GM23248 (cell line): ENCODE data around the gene RELN. TPM values are rescaled to one million over a fixed set of nuclear protein-coding genes. Genes with fewer than 3 reads are reported as not detected.

Experiments used
- DNase-seq: peaks from one replicate; pipeline ENCODE4 v3.0.0-alpha.2; 2015
- H2AFZ ChIP-seq: fragments of 200-600 bp; sonication (generic); 2 replicates; pipeline ENCODE4 v1.6.1; 2016; ENCODE audit warnings: antibody characterized with exemption
- H3F3A ChIP-seq: fragments of 200-600 bp; sonication (generic); 2 replicates; pipeline ENCODE4 v1.6.1; 2016; ENCODE audit warnings: mild to moderate bottlenecking, antibody characterized with exemption, mixed run types; ENCODE audit not compliant: insufficient read depth
- H3K27ac ChIP-seq: fragments of 200-600 bp; sonication (generic); 2 replicates; pipeline ENCODE4 v1.5.1; 2016; ENCODE audit warnings: mild to moderate bottlenecking
- H3K27me3 ChIP-seq: fragments of 200-600 bp; sonication (generic); replicated peaks from 2 replicates; pipeline ENCODE4 v1.6.1; 2016; ENCODE audit warnings: mild to moderate bottlenecking; ENCODE audit not compliant: insufficient read depth
- H3K36me3 ChIP-seq: fragments of 200-600 bp; sonication (generic); 2 replicates; pipeline ENCODE4 v1.6.1; 2016; ENCODE audit warnings: low read depth, mild to moderate bottlenecking
- H3K4me1 ChIP-seq: fragments of 200-600 bp; sonication (generic); 2 replicates; pipeline ENCODE4 v1.6.1; 2016; ENCODE audit warnings: mild to moderate bottlenecking; ENCODE audit not compliant: insufficient read depth
- H3K4me2 ChIP-seq: fragments of 200-600 bp; sonication (generic); one replicate; pipeline ENCODE4 v1.6.1; 2016; ENCODE audit warnings: mild to moderate bottlenecking; ENCODE audit not compliant: unreplicated experiment
- H3K4me3 ChIP-seq: fragments of 200-600 bp; sonication (generic); 2 replicates; pipeline ENCODE4 v1.5.1; 2016; ENCODE audit warnings: mild to moderate bottlenecking
- H3K79me2 ChIP-seq: fragments of 200-600 bp; sonication (generic); 2 replicates; pipeline ENCODE4 v1.6.1; 2016; ENCODE audit warnings: mild to moderate bottlenecking; ENCODE audit not compliant: insufficient read depth
- H3K9ac ChIP-seq: fragments of 200-600 bp; sonication (generic); 2 replicates; pipeline ENCODE4 v1.6.1; 2016; ENCODE audit warnings: mild to moderate bottlenecking
- H3K9me2 ChIP-seq: fragments of 200-600 bp; sonication (generic); 2 replicates; pipeline ENCODE4 v1.6.1; 2016; ENCODE audit warnings: mixed run types, mild to moderate bottlenecking, moderate library complexity; ENCODE audit not compliant: insufficient read depth
- H3K9me3 ChIP-seq: fragments of 200-600 bp; sonication (generic); one replicate; pipeline ENCODE4 v1.6.1; 2017; ENCODE audit warnings: low read depth
- H4K20me1 ChIP-seq: fragments of 200-600 bp; sonication (generic); 2 replicates; pipeline ENCODE4 v1.6.0; 2016; ENCODE audit not compliant: insufficient read depth
- EZH2 ChIP-seq: fragments of 200-600 bp; sonication (generic); IDR thresholded peaks from 2 replicates; pipeline ENCODE4 v1.6.1; 2018; ENCODE audit warnings: antibody characterized with exemption, mild to moderate bottlenecking; ENCODE audit not compliant: insufficient read depth, poor library complexity, severe bottlenecking
- EZH2phosphoT487 ChIP-seq: fragments of 200-600 bp; sonication (generic); IDR thresholded peaks from 2 replicates; pipeline ENCODE4 v1.6.1; 2018; ENCODE audit warnings: antibody characterized with exemption, moderate library complexity, mild to moderate bottlenecking, low read depth; ENCODE audit not compliant: insufficient read depth
- WGBS, 2 experiments: methylation state at CpG; one replicate each; pipeline ENCODE4 v1.1.6; 2015 to 2017; ENCODE audit warnings: low lambda C conversion rate in 2 of 2, low coverage in 1 of 2; ENCODE audit errors: missing lambda C conversion rate in 2 of 2; 5-methylcytosine and 5-hydroxymethylcytosine counted together
- in situ Hi-C: fragments of 300-500 bp; cut with MboI; formaldehyde crosslinking; loops from 2 replicates; pipeline ENCODE4 v1.15.0; 2020
- polyA plus RNA-seq: library from polyadenylated mRNA; unstranded; fragments of >200 nt; fragmentation: Nextera tagmentation; extraction: Ambion mirVana; gene quantifications from 2 replicates; pipeline ENCODE4 v1.2.1, GENCODE V29; 2016
- total RNA-seq: library from RNA; depleted of rRNA; stranded (reverse); fragments of >200 nt; shearing (Covaris generic); gene quantifications from 2 replicates; pipeline ENCODE4 v1.2.3, GENCODE V29; 2014

The RELN gene
- total and polyA plus RNA-seq, 2 experiments from 2014 or later, result 0.76 to 0.97 TPM

DNA sequence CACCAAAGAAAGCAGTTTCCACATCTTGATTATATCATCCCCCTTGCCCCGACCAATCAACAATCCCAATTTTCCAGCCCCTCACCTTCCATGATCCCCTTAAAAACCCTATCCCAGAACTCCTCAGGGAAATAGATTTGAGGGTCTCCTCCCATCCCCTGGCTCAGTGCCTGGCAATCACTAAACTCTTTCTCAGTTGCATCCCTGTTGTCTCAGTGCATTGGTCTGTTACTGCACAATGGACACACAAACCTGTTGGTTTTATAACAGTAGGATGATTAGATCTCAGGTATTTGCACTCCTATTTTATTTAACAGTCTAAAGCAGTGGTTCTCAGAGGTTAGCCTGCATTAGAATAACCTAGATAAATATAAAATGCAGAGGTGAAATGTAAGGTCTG lies 45.2 kb upstream of the RELN start:
- in situ Hi-C loops, result no loop called here
- no peaks in the 10 kb centered on the region for H3K27me3 ChIP-seq

DNA sequence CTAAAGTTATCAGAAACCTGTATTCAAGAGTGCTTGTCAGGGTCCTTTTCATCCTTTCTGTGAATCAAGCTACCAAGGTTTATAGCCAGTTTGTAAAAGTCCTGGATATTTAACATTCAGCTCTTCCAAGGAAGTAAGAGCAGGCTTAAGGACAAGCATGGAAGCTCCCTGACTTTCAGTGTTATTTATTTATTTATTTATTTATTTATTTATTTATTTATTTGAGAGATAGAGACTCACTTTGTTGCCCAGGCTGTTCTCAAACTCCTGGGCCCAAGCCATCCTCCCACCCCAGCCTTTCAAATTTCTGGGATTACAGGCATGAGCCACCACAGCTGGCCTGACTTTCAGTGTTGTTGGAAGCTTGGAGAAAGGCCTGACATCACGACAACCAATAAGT lies 44.4 kb upstream of the RELN start:
- no peak overlapping the region for H3K4me2 ChIP-seq
- no peak overlapping the region for H3K9ac ChIP-seq
- no peaks in the 10 kb centered on the region for H3K9me3 ChIP-seq
- no peaks in the 10 kb centered on the region for H3K79me2 ChIP-seq
- H3F3A ChIP-seq, result no peaks in the 10 kb centered on the region
- H3K4me3 ChIP-seq, result no peak overlapping the region
- H3K27ac ChIP-seq, result no peak overlapping the region
- H3K9me2 ChIP-seq, result no peaks in the 10 kb centered on the region
- no peak overlapping the region for H2AFZ ChIP-seq
- no peaks in the 10 kb centered on the region for H3K4me1 ChIP-seq
- no peak for DNase-seq
- H4K20me1 ChIP-seq, result no peaks in the 10 kb centered on the region
- H3K36me3 ChIP-seq, result no peaks in the 10 kb centered on the region
- in situ Hi-C loops, result no loop called here
- H3K27me3 ChIP-seq, result no peaks in the 10 kb centered on the region
- TF ChIP-seq EZH2, result no peak
- TF ChIP-seq EZH2phosphoT487, result no peak
- WGBS, 2 experiments, result 20 to 34% methylated on average over 1 of the region's 1 CpG

More for the DNA sequence above, 45.2 kb upstream of the RELN start:
- no peaks in the 10 kb centered on the region for H3K9me3 ChIP-seq
- no peak overlapping the region for H3K9ac ChIP-seq
- H3K4me3 ChIP-seq, result no peak overlapping the region
- no peak for TF ChIP-seq EZH2phosphoT487
- TF ChIP-seq EZH2, result no peak
- no peak overlapping the region for H3K4me2 ChIP-seq
- no peaks in the 10 kb centered on the region for H3K79me2 ChIP-seq
- H3F3A ChIP-seq, result no peaks in the 10 kb centered on the region
- no peak overlapping the region for H2AFZ ChIP-seq
- no peak overlapping the region for H3K27ac ChIP-seq
- no peak for DNase-seq
- H4K20me1 ChIP-seq, result no peaks in the 10 kb centered on the region
- WGBS, 2 experiments, result 20 to 24% methylated on average over 1 of the region's 1 CpG
- H3K36me3 ChIP-seq, result no peaks in the 10 kb centered on the region
- H3K9me2 ChIP-seq, result no peaks in the 10 kb centered on the region
- H3K4me1 ChIP-seq, result no peaks in the 10 kb centered on the region

DNA sequence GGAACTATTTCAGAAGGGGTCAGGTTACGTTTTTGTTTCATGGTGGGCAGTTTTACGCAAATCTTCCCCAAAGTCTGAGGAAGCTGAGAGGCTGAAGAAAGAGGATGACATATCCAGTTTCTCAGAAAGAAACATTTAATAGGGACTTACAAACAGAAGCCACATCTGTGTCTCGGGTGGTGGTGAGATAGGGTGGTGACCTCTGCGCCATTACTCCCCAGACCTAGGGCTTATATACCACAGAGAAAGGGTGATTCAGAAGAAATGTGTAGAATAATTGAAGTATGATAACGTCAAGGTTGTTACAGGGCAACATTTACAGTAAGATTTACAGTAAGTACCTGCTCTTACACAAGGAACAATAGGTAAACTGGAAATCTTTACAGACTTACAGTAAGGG lies 43.0 kb upstream of the RELN start:
- Histone ChIP-seq H3K79me2 (no peaks in the 10 kb centered on the region), H3K9ac (no peak overlapping the region), H2AFZ (no peak overlapping the region), H3K27me3 (no peaks in the 10 kb centered on the region), H3K4me3 (no peak overlapping the region), H4K20me1 (no peaks in the 10 kb centered on the region), H3K9me3 (no peaks in the 10 kb centered on the region), H3K9me2 (no peaks in the 10 kb centered on the region), H3F3A (no peaks in the 10 kb centered on the region), H3K4me1 (no peaks in the 10 kb centered on the region), H3K36me3 (no peaks in the 10 kb centered on the region), H3K27ac (no peak overlapping the region), H3K4me2 (no peak overlapping the region)
- no peak for DNase-seq
- TF ChIP-seq EZH2phosphoT487 (no peak), EZH2 (no peak)
- WGBS, 2 experiments, result 43 to 45% methylated on average over 5 of the region's 5 CpGs
- in situ Hi-C loops, result no loop called here

DNA sequence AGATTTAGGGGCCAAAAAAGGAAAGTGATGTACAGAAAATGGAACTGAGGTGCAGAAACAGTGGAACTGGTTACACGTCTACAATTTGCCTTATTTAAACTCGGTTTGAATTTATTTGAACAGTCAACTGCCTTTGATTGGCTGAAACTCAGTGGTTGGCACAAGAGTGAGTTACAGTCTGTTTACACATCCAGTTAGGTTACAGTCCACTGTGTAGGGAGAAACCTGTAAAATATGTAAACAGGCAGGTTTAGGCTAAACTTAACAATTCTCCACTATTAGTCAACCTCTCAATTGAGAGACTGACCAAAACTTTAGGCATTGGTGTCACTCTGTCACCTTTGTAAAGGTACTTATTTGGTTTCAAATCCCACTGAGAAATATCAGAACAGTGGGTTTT lies 40.3 kb upstream of the RELN start:
- no peak overlapping the region for H3K27ac ChIP-seq
- H3K9me2 ChIP-seq, result no peaks in the 10 kb centered on the region
- H3K4me1 ChIP-seq, result no peaks in the 10 kb centered on the region
- no peak overlapping the region for H3K4me2 ChIP-seq
- H2AFZ ChIP-seq, result no peak overlapping the region
- no peak overlapping the region for H3K9ac ChIP-seq
- WGBS, 2 experiments, result 35 to 38% methylated on average over 2 of the region's 2 CpGs
- no peak overlapping the region for H3K4me3 ChIP-seq
- H3K79me2 ChIP-seq, result no peaks in the 10 kb centered on the region
- no peaks in the 10 kb centered on the region for H3K36me3 ChIP-seq
- H4K20me1 ChIP-seq, result no peaks in the 10 kb centered on the region
- TF ChIP-seq EZH2phosphoT487 (no peak), EZH2 (no peak)
- H3K9me3 ChIP-seq, result no peaks in the 10 kb centered on the region
- in situ Hi-C loops, result no loop called here
- no peaks in the 10 kb centered on the region for H3F3A ChIP-seq
- no peaks in the 10 kb centered on the region for H3K27me3 ChIP-seq
- DNase-seq, result no peak

DNA sequence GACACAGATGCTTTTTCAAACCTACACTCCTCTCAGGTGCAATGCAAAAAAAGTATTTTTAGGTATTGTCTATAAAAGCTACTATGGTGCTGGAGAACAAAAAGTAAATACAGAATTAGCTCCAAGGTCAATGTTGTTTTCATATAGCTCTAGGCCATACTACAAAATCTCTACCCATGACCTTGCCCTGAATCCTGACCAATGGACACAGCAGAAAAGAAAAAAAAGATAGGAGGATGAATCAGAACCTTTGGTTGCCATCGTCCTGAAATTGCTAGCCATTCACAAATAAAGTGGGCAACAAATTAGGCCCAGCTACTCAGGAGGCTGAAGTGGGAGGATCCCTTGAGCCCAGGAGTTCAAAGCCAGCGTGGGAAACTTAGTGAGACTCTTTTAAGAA lies 35.2 kb upstream of the RELN start:
- no peaks in the 10 kb centered on the region for H3K79me2 ChIP-seq
- no peaks in the 10 kb centered on the region for H3K9me2 ChIP-seq
- TF ChIP-seq EZH2phosphoT487 (no peak), EZH2 (no peak)
- H4K20me1 ChIP-seq, result no peaks in the 10 kb centered on the region
- H3K36me3 ChIP-seq, result no peaks in the 10 kb centered on the region
- in situ Hi-C loops, result no loop called here
- H2AFZ ChIP-seq, result no peak overlapping the region
- H3K4me3 ChIP-seq, result no peak overlapping the region
- H3K9ac ChIP-seq, result no peak overlapping the region
- DNase-seq, result no peak
- no peaks in the 10 kb centered on the region for H3F3A ChIP-seq
- no peaks in the 10 kb centered on the region for H3K9me3 ChIP-seq
- no peak overlapping the region for H3K27ac ChIP-seq
- no peaks in the 10 kb centered on the region for H3K4me1 ChIP-seq
- WGBS, 2 experiments, result 35 to 36% methylated on average over 2 of the region's 2 CpGs
- no peaks in the 10 kb centered on the region; the same call in 1 of the 2 replicates for H3K27me3 ChIP-seq
- no peak overlapping the region for H3K4me2 ChIP-seq
